IPS-20b (cell line): ENCODE data around the gene COL21A1.

ENCODE experiments used
- H3K27ac ChIP-seq: one replicate; pipeline ENCODE4 v1.5.1; 2013; ENCODE audit warnings: low read length
- H3K27me3 ChIP-seq: 2 replicates; pipeline ENCODE4 v1.6.1; 2013; ENCODE audit warnings: mild to moderate bottlenecking, low read length, inconsistent platforms; ENCODE audit not compliant: insufficient read depth
- H3K36me3 ChIP-seq: 2 replicates; pipeline ENCODE4 v1.6.1; 2013; ENCODE audit warnings: low read depth, mild to moderate bottlenecking, inconsistent platforms, low read length, moderate library complexity; ENCODE audit not compliant: insufficient read depth
- H3K4me1 ChIP-seq: 2 replicates; pipeline ENCODE4 v1.6.1; 2013; ENCODE audit warnings: mild to moderate bottlenecking, control low read depth, inconsistent platforms, low read length, moderate library complexity; ENCODE audit not compliant: insufficient read depth
- H3K4me3 ChIP-seq: 2 replicates; pipeline ENCODE4 v1.5.1; 2013; ENCODE audit warnings: mild to moderate bottlenecking, low read length, inconsistent platforms
- H3K9ac ChIP-seq: 2 replicates; pipeline ENCODE4 v1.6.1; 2013; ENCODE audit warnings: low read depth, mild to moderate bottlenecking, inconsistent platforms, low read length, moderate library complexity
- H3K9me3 ChIP-seq: 2 replicates; pipeline ENCODE4 v1.6.1; 2013; ENCODE audit warnings: mild to moderate bottlenecking, low read depth, low read length, inconsistent platforms; ENCODE audit not compliant: insufficient read depth

Gene COL21A1

DNA sequence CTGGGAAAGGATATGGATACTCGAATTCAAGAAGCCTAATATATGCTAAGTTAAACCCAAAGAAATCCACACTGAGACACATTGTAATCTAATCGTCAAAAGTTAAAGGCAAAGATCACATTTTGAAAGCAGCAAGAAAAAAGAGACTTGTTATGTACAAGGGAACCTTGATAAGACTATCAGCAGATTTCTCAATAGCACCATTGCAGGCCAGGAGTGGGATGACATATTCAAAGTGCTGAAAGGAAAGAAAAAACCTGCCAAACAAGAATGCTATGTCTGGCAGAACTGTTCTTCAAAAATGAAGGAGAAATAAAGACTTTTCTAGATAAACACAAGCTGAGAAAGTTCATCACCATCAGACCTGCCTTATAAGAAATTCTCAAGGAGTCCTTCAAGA, 75.2 kb downstream of the COL21A1 start:
- H3K36me3 ChIP-seq: no peaks in the 10 kb centered on the region
- H3K9me3 ChIP-seq: peaks cover 29% of the 10 kb centered on the region
- no peaks in the 10 kb centered on the region for H3K27me3 ChIP-seq
- no peak overlapping the region for H3K9ac ChIP-seq
- no peaks in the 10 kb centered on the region for H3K4me1 ChIP-seq
- H3K27ac ChIP-seq: no peak overlapping the region
- H3K4me3 ChIP-seq: no peak overlapping the region

DNA sequence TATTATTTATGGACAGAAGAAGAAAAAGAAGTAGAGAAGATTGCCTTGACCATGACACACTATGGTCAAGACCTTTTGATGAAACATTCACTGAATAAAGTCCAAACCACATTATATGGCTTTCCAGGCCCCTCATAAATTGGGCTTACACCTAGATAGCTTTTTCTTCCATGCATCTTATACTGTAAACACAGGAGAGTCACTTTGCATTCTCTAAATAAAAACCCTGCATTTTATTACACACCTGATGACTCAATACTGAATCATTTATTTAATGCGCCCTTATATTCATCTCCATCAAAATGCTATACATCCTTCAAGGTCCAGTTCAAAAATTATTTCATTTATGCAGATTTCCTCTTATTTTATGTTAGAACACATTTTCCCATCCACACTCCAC, 78.0 kb downstream of the COL21A1 start:
- H3K36me3 ChIP-seq: no peaks in the 10 kb centered on the region
- no peaks in the 10 kb centered on the region for H3K27me3 ChIP-seq
- no peak overlapping the region for H3K27ac ChIP-seq
- no peak overlapping the region for H3K4me3 ChIP-seq
- peaks cover 17% of the 10 kb centered on the region; the same call in 1 of the 2 replicates for H3K9me3 ChIP-seq
- H3K4me1 ChIP-seq: no peaks in the 10 kb centered on the region
- no peak overlapping the region for H3K9ac ChIP-seq

DNA sequence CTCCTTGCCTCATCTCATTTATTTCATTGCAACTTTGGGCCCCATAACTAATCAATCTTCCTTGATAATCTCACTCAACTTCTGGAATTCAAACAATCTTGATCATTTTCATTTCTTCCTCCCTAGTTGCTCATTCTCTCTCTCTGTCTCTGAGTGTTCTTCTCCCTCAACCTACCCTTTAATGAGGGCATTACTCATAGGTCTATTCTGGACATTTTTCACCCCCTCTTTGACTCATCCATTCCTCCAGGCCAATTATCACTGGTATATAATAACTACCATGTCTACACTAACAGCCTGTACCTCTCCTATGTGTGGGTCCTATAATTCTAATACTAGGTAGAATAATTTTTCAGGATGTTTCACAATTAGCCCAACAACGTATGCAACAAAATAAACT, 78.8 kb downstream of the COL21A1 start:
- Histone ChIP-seq H3K36me3 (no peaks in the 10 kb centered on the region), H3K4me1 (no peaks in the 10 kb centered on the region), H3K27me3 (no peaks in the 10 kb centered on the region), H3K9ac (no peak overlapping the region), H3K4me3 (no peak overlapping the region), H3K9me3 (peaks cover 15% of the 10 kb centered on the region; the same call in 1 of the 2 replicates), H3K27ac (no peak overlapping the region)

DNA sequence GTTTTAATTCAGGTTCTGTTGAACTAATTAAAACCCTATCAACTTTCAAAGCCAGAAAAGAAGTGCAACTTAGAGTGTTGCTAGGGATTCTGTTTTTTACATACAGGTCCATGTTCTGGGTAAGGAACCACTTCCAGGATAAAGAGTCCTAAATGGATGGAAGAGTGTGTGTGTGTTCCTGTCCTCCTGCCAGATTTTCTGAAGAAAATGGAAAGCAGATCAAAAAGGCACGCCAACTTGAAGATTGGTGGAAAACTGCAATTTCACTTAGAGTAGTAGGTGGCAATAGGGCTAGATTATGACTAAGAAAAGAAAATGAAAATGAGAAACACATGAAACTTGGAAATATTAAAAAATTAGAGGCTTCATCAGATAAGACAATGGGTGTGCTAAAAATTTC, 85.3 kb downstream of the COL21A1 start:
- no peaks in the 10 kb centered on the region for H3K27me3 ChIP-seq
- no peaks in the 10 kb centered on the region for H3K4me1 ChIP-seq
- no peaks in the 10 kb centered on the region for H3K9me3 ChIP-seq
- H3K27ac ChIP-seq: no peak overlapping the region
- no peaks in the 10 kb centered on the region for H3K36me3 ChIP-seq
- no peak overlapping the region for H3K9ac ChIP-seq
- no peak overlapping the region for H3K4me3 ChIP-seq

DNA sequence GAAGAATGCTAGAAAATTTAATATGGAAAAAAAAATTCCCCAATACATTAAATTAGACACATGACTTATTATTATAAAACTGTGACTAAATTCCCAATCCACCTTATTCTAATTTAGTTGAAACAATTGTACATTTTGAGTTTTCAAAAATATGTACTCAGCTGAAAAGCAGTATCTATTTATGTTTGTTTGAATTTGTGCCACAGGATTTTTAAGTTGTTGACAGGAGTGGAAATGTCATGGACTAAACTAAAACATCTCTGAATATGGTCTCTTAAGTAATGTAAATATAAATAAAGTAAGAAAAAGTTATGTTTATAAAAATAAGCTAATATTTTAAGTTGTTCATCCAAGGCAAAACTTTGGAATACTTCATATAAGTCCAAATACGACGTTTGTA, 86.9 kb downstream of the COL21A1 start:
- Histone ChIP-seq H3K4me1 (no peaks in the 10 kb centered on the region), H3K4me3 (no peak overlapping the region), H3K27ac (no peak overlapping the region), H3K27me3 (no peaks in the 10 kb centered on the region), H3K36me3 (no peaks in the 10 kb centered on the region), H3K9ac (no peak overlapping the region), H3K9me3 (no peaks in the 10 kb centered on the region)

DNA sequence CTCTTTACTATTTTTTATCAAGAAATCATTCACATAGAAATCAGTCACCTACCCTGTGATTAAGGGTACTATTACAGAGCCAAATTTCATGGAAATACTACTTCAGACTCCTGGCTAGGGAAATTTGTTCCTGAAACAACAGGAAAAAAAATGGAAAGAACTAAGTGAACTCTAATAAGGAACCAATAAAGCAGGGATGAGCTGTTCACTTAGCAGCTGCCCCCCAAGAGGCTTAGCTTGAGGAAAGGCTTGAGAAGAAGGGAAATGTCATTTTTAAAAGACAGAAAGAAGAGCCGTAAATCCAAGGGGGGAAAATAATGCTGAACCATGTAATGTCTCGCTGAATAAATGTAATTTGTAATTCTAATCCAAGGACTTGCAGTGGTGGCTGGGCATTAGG, 88.8 kb downstream of the COL21A1 start:
- no peak overlapping the region for H3K27ac ChIP-seq
- no peaks in the 10 kb centered on the region for H3K36me3 ChIP-seq
- no peak overlapping the region for H3K4me3 ChIP-seq

DNA sequence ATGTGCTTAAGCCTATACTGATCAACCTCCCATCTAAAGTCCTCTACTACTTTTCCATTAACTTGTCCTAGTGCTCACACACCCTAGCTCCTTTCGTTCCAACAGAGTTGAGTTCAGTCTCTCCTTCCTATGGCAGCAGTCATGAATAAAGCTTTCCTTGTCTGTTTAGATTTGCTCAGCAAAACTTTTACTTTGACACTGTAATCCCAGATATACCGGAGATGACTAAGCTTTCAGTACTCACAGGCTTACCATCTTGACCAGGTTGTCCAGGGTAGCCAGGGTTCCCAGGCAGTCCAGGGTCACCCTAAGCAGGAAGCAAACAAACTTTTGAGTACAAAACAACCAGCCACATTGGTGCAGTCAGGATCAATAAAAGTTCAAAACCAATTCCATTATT, 90.7 kb downstream of the COL21A1 start:
- Histone ChIP-seq H3K4me1 (no peaks in the 10 kb centered on the region), H3K4me3 (no peak overlapping the region), H3K9me3 (peaks cover 9% of the 10 kb centered on the region; the same call in 1 of the 2 replicates)

More for the DNA sequence above, 88.8 kb downstream of the COL21A1 start:
- Histone ChIP-seq H3K27me3 (no peaks in the 10 kb centered on the region), H3K9me3 (peaks cover 7% of the 10 kb centered on the region; the same call in 1 of the 2 replicates), H3K4me1 (no peaks in the 10 kb centered on the region), H3K9ac (no peak overlapping the region)

DNA sequence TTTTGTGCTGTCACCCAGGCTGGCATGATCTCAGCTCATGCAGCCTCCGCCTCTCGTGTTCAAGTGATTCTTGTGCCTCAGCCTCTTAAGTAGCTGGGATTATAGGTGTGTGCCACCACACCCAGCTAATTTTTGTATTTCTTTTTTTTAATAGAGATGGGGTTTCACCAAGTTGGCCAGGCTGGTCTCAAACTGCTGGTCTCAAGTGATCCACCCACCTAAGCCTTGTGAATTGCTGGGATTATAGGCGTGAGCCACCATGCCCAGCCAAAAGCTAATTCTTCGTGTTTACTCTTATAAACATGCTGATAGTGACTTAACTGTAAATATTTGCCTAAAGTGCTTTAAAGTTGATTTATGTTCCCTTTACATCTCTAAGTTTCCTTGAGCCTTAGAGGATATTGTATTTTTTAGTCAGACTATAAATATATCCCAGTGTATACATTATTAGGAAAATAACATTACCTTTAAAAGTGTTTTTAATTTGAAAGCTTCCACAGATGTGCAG, 91.7 kb downstream of the COL21A1 start:
- Histone ChIP-seq H3K4me1 (no peaks in the 10 kb centered on the region), H3K9ac (no peak overlapping the region), H3K27ac (no peak overlapping the region), H3K27me3 (no peaks in the 10 kb centered on the region), H3K4me3 (no peak overlapping the region), H3K36me3 (no peaks in the 10 kb centered on the region), H3K9me3 (peaks cover 9% of the 10 kb centered on the region; the same call in 1 of the 2 replicates)

More for the DNA sequence above, 90.7 kb downstream of the COL21A1 start:
- Histone ChIP-seq H3K9ac (no peak overlapping the region), H3K27me3 (no peaks in the 10 kb centered on the region), H3K27ac (no peak overlapping the region), H3K36me3 (no peaks in the 10 kb centered on the region)

DNA sequence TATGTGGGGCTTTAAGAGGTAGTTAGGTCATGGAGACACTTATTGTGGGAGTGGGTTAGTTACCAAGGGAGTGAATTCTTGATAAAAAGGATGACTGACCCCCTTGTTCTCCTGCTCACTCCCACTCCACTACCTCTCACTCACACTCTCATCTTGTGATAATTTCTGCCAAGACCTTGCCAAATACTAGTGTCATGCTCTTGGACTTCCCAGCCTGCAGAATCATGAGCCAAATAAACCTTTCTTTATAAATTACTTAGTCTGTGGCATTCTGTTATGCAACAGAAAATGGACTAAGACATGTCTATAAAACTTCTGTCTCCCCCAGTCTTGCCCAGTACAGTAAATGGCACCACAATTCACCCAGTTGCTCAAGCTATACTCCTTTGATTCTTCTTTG, 93.3 kb downstream of the COL21A1 start:
- Histone ChIP-seq H3K4me3 (no peak overlapping the region), H3K36me3 (no peaks in the 10 kb centered on the region), H3K4me1 (no peaks in the 10 kb centered on the region), H3K27me3 (no peaks in the 10 kb centered on the region), H3K9me3 (peaks cover 9% of the 10 kb centered on the region; the same call in 1 of the 2 replicates), H3K27ac (no peak overlapping the region), H3K9ac (no peak overlapping the region)

DNA sequence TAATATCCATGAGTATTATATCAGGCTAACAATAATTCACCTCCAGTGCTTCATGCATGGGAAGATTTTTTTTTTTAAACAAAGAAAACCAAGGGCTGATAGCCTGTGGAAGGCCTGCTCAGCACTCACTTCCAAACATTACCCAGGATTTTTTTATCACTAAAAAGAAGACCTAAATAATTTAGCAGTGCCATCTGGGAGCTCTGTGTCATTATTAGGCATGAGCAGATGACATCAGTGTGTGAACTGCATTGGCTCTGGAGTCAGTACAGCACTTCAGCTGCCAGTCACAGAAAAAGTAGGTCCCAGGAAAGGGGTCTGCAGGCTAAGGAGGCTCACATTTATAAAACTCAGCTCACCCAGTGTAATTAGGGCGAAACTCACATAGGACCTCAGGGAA, 94.8 kb downstream of the COL21A1 start:
- Histone ChIP-seq H3K9me3 (peaks cover 9% of the 10 kb centered on the region; the same call in 1 of the 2 replicates), H3K36me3 (no peaks in the 10 kb centered on the region), H3K27ac (no peak overlapping the region), H3K4me1 (no peaks in the 10 kb centered on the region), H3K4me3 (no peak overlapping the region), H3K27me3 (no peaks in the 10 kb centered on the region), H3K9ac (no peak overlapping the region)

DNA sequence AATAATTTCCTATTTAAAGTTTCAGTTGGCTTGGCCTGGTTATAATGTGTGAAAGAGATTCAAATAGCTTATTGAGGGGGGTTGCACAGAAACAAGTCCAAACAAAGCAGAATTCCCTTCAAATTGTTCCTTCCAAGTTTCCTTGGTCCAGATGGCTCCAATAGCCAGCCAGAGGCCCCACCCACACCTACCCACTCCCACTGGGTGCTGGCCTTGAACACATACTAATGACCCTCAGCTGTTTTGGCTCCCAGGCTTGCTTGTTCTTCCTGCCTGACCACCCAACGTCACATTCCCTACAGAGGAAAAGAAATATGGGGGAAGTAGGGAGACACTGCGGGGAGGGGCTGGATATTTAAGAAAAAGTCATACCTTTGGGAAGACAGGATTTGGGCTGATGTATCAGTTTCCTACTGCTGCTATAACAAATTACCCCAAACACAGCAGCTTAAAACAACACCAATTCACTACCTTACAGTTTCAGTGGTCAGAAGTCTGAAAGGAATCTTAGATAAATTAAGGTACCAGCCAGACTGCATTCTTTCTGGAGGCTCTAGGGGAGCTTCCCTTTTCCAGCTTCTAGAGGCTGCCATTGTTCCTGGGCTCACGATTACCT, 95.7 kb downstream of the COL21A1 start:
- no peak overlapping the region for H3K4me3 ChIP-seq
- H3K4me1 ChIP-seq: no peaks in the 10 kb centered on the region
- H3K9ac ChIP-seq: no peak overlapping the region
- no peaks in the 10 kb centered on the region for H3K27me3 ChIP-seq
- peaks cover 9% of the 10 kb centered on the region; the same call in 1 of the 2 replicates for H3K9me3 ChIP-seq
- no peak overlapping the region for H3K27ac ChIP-seq
- H3K36me3 ChIP-seq: no peaks in the 10 kb centered on the region

DNA sequence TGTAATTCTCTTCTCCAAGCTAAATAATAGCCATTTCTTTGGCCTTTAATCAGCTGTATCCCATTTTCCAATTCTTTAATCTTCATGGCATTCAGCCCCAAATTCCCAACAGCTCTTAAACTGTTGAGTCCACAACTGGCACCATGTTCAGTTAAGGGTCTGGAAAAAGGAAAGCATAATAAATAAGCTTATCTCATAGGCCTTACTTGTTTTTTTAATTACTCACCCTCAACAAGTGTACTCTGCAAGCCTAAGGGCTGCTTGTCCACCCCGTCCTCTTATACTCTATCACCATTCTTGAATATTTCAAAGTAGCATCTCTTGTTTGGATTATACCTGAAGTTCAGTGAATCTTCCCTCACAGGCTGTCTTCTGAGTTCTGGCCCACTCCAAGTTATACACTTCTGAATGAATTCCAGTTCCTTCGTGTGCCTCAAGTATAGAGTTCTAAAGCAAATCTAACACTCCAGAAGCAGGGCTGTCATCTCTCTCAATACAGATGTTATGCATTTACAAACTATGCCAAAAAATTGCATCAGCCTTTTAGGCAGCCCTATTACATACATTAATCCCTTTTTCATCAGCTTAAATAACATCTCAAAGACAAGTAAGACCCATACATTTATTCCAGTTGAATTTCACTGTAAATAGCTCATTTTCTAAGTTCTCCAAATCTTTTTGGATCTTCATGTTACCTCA, 98.7 kb downstream of the COL21A1 start:
- Histone ChIP-seq H3K9me3 (peaks cover 2% of the 10 kb centered on the region; the same call in 1 of the 2 replicates), H3K9ac (no peak overlapping the region), H3K27ac (no peak overlapping the region), H3K36me3 (no peaks in the 10 kb centered on the region), H3K4me1 (no peaks in the 10 kb centered on the region), H3K27me3 (no peaks in the 10 kb centered on the region), H3K4me3 (no peak overlapping the region)
